Measurements from ENCODE around the gene IQCB1.

IQCB1 gene

GRCh38 chr3:121757812-121758545, 76.9 kb downstream of the IQCB1 start:
- no peak for DNase-seq (ENCODE audit: low spot score)

GRCh38 chr3:121757087-121757811, 77.6 kb downstream of the IQCB1 start:
- no peak for TF ChIP-seq CTCF (IDR thresholded peaks at IDR 0.05; ENCODE audit: extremely low read depth, missing control alignments)

More at GRCh38 chr3:121757812-121758545, 76.9 kb downstream of the IQCB1 start:
- no peak for TF ChIP-seq CTCF (IDR thresholded peaks at IDR 0.05; ENCODE audit: extremely low read depth, missing control alignments)

GRCh38 chr3:121752772-121753171, 82.1 kb downstream of the IQCB1 start:
- DNase-seq (ENCODE audit: low spot score): no peak
- TF ChIP-seq CTCF (IDR thresholded peaks at IDR 0.05; ENCODE audit: extremely low read depth, missing control alignments): no peak

More at GRCh38 chr3:121757087-121757811, 77.6 kb downstream of the IQCB1 start:
- DNase-seq (ENCODE audit: low spot score): no peak

GRCh38 chr3:121752261-121752660, 82.6 kb downstream of the IQCB1 start:
- DNase-seq (ENCODE audit: low spot score): no peak
- no peak for TF ChIP-seq CTCF (IDR thresholded peaks at IDR 0.05; ENCODE audit: extremely low read depth, missing control alignments)

- DNase-seq (ENCODE audit: low spot score): no peak
- no peak for TF ChIP-seq CTCF (IDR thresholded peaks at IDR 0.05; ENCODE audit: extremely low read depth, missing control alignments)
These were observed 84.8 kb downstream of the IQCB1 start for GRCh38 chr3:121750087-121750415.

- DNase-seq (ENCODE audit: low spot score): peak; percentile 92
- TF ChIP-seq CTCF (IDR thresholded peaks at IDR 0.05; ENCODE audit: extremely low read depth, missing control alignments): no peak
These were observed 85.4 kb downstream of the IQCB1 start, which contains the start of gene GOLGB1 for GRCh38 chr3:121749276-121750086. GOLGB1 (minus strand) TSS chr3:121749741; CDS start chr3:121730971, 18,770 bp downstream.
